HG02840 (cell line): ENCODE results near the gene KCNN3.
"Not testable (repeated sequence)": the region's sequence is repeated elsewhere in the genome, so short reads cannot be mapped to it uniquely, and the experiment has no call there.

ENCODE experiments used
- ATAC-seq: cut with Tn5 transposase; IDR thresholded peaks from one replicate; pipeline ENCODE4 v1.9.1; 2021; ENCODE audit warnings: mild to moderate bottlenecking, moderate library complexity, moderate number of reproducible peaks; ENCODE audit not compliant: unreplicated experiment, low FRiP score

Gene KCNN3

DNA sequence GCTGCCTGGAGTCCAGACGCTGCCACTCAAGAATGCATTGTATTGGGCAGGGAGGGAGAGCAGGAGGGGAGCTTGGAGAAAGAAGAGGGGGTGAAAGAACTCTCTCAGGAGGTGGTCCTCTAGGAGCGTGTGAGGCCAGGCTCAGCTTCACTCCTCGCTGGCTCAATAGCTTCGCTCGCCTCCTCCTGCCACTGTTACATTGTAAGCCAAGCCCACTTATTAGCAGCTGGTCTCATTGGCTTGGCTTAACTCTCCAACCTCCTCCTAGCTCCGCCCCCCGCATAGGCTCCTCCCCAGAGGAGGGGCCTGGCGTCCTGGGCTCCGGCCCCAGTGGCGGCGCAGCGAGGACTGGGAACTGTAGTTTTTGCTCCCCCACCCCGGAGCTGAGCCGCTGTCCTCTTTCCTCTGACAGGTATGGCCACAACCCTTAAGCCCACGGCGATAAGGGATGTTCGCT lies at the start of gene KCNN3:
Gene KCNN3, minus strand, starts transcription at position 167 of the 457 bp plus-strand sequence. CDS start 317 bp downstream, outside the sequence.
- peak; percentile 76 for ATAC-seq

DNA sequence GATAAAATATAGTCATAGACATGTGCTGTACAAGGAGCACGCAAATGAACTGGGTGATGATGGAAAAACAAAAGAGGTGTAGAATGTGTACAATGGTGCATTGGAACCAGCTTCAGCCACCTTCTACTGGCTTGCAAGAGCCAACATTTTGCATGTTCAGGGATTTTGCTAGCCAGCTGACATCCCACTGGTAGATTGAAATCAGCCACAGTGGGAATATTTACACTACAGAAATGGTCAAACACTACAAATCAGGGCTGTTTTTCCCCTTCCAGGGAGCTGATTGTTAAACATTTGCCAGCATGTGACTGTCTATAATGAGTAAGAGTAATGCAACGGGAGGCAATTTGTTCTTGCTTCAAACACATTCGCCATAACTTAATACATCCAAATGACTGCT lies 43.2 kb upstream of the KCNN3 start:
- no peak for ATAC-seq

DNA sequence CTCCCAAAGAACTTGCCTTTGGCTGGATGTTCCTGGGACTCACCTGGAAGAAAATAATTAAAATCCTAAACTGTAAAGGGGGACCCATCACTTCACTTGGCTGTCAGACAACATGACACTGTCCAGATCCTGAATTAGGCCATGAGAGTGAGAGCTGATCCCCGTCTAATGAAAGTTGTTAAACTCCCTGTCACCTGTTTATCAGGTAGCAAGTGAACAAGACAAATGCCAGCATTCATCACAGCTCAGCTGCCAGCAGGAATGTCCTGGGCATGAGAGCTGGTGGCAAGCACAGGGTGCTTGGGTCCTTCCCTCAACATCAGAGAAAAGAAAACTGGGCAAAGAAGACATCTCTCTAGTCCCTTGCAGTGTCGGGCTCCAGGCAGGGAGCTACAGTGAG lies 42.7 kb upstream of the KCNN3 start:
- no peak for ATAC-seq

DNA sequence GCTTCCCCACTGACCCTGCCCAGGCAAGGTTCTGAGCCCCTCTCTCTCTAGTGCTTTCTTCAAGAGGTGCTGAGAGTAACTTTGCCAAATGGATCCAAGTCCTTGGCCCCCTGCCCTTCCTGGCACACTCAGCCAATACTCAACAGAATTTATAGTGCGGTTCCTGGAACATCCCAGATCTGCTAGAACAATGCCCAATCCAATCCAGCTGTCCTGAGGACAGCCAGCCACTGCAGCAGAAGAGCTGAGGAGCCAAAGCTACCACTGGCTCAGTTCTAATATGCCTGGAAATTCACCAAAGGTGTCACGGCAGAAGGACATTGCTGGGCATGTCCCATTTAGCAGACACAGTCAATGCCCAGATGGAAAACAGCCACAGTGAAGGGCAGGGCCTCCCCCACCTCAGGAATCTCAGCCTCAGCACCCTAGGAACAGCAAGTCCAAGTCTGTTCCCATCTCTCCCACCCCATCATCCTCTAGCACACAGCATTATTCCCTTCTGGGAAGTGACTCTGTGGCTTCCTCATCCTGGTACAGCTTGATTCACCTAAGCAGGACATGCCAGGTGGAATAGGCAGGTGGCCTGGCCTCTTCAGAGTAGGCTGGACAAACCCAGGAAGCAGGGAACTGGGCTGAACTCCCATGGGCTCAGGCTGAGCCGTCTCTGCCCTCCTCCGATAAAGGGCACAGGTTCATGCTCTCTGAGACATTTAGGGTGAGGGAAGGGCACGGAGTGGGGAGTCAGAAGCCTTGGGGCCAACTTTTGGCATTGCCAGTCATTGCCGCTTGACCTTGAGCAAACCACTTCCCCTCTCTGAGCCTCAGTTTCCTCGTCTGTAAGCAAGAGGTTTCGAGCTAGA lies 41.8 kb upstream of the KCNN3 start:
- ATAC-seq, result no peak

DNA sequence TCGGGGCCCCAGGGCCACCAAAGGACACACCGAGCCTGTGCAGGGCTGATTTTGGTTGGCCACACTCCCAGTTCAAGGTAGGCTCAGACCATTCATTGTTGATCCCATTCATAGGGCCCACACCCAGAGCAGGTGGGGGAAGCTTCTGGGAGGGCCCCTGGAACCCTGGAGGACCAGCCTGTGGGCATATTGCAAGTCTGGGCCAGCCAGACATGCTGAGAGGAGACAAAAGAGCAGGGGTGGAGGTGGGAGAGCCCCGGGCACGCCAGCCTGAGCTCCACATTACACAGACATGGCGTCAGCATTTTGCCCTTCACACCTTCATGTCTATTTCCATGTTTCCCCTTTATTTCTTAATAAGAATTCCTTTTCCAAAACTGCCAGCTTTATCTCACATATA lies 40.8 kb upstream of the KCNN3 start:
- ATAC-seq, result no peak

DNA sequence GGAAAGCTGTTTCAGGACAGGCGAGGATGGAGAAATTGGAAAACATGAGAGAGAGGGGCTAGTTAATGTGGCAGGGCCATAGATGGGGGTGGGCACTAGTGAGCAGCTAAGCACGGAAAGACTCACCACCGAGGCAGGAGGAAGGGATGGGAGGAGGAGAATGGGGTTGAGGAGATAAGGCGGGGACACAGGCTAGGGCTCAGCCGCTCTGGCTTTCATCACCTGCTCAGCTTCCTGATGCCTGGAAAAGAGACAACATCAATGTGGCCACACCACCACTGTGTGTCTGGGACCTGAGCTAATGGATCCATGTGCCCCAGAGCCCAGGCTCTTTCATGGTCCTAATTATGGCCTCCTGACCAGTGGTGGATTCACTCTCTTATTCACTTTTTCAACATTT lies 38.9 kb upstream of the KCNN3 start:
- ATAC-seq, result no peak

DNA sequence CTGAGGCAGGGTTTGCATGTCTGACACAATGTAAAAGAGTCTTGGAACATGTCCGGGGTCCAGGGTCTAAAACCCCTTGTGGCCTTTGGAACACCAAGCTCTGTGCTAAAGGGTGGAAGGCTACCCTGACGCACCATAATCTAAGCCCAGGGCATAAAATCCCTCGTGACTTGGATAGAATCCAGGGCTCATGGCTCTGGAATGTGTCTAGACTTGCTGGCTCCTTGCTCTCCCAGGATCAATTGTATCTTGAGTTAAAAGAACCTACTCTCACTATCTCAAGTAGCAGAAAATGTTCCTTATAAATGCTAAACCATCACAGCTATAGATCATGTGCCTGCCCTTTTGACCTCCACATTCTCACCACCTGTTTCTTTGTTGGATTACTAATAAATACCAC lies 38.0 kb upstream of the KCNN3 start:
- not testable (repeated sequence) for ATAC-seq

DNA sequence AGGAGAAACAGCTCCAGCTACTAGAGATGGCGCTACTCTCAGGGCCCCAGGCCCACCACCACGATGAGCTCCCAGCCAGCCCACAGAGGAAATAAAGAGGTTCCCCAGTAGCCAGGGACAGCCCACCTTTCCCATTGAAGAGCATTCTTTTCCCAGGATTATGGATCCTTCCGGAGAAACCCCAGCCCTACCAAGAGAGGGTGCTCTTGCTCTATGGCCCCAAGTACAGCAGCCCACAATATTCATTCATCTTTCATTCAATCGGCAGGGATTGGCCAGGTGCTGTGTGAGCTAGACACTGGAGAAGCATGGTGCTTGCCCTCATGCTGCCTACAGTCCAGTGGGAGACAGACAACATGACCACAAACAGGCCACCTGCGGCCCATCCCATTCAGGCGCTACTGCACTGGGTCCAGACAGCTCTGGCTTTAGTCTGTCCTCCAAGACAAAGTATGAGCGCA lies 36.6 kb upstream of the KCNN3 start:
- ATAC-seq, result no peak

DNA sequence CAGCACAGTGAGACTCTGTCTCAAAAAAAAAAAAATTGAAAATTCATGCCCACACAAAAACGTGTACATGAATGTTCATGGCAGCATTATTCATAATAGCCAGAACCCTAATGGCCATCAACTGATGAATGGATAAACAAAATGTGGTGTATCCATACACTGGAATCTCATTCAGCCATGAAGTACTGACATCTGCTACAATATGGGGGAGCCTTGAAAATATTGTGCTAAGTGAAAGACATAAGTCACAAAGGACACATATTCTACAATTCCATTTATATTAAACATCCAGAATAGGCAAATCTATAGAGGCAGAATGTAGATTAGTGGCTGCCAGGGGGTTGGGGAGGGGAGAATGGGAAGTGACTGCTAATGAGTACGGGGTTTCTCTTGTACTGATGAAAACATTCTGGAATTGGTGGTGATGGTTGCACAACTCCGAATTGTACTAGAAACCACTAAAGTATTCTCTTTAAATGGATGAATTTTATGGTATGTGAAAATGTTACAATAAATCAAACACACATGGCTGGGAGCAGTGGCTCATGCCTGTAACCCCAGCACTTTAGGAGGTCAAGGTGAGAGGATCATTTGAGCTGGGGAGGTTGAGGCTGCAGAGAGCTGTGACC lies 33.0 kb upstream of the KCNN3 start:
- ATAC-seq, result no peak

DNA sequence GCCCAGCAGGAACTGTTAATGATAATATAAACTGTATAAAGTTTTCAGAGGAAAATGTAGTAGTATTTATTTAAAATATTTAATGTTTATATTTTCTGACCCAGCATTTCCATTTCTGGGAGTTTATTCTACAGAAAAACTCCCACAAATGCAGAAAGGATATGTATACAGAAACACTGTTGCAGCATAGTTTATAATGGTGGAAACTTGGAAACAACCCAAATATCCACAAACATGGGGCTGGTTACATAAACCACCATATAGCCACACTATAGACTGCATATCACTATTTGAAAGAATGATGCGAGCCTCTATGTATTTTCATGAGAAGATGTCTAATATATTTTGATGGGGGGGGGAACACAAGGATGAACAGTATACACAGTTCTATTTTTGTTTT lies 31.5 kb upstream of the KCNN3 start:
- no peak for ATAC-seq

DNA sequence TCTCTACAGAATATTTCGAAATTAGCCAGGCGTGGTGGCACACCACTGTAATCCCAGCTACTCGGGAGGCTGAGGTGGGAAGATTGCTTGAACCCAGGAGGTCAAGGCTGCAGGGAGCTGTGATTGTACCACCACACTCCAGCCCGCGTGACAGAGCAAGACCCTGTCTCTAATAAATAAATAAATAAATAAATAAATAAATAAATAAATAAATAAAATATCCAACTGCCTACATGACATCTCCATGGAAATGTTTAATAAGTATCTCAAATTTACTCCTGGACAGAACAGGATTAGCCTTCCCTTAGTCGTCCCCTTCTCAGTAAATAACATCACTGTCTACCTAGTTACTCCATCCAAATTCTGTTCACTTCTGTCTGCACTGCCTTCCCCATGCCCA lies 29.0 kb upstream of the KCNN3 start:
- ATAC-seq, result no peak

DNA sequence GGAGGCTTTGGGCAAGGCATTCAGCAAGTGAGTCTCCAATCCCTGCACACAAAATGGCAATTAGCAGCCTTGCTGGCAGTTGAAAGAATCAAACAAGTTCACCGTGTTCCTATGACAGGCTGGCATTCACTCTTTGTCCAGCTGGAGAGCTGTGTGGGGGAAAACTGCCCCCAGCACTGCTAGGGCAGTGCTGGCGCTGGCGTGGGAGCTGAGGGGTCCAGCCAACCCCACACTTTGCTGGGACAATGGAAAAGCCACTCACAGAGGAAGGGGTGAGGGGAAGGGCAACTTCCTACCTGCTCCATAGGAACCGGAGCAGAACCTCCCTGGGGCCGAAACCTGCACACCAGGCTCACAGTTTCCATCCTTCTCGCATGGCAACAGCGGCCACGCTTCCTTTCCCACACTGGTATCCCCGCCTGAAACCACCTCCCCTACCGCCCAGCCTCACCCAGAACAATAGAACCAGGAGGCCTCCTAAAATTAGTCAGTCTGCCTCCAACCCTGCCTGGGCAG lies 26.7 kb upstream of the KCNN3 start:
- no peak for ATAC-seq

DNA sequence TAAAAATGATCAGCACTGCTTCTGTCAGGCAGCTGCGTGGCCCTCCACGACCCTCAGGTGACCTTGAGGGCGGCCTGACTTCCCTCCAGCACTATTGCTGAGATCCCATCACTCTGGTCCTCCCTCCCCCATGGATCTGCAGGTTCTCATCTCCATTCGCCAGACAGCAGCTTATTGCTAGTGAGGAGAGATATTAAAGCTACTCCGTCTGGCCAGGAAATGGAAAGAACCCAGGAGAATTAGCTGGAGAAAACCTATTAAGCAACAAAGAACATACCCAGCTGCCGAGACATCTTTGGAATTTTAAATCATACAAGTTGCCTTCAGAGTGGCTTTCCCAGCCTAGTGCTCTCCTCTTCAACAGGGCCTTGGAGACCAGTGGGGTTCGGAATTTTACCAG lies 25.7 kb upstream of the KCNN3 start:
- no peak for ATAC-seq

DNA sequence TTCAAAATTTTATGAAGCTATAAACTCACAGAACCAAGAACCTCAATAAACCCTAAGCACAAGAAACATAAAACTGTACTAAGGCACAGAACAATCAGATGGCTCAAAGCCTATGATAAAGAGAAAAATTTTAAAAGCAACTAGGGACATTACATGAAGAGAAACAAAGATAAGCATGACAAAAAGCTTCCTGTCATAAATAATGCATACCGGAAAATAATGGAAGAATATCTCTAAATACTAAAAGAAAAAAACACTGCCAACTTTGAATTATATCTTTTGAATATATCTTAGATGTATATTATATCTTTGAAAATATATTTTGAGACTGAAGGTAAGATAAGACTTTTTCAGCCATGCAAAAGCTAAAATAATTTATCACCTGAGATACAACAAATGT lies 21.4 kb upstream of the KCNN3 start:
- ATAC-seq, result no peak

DNA sequence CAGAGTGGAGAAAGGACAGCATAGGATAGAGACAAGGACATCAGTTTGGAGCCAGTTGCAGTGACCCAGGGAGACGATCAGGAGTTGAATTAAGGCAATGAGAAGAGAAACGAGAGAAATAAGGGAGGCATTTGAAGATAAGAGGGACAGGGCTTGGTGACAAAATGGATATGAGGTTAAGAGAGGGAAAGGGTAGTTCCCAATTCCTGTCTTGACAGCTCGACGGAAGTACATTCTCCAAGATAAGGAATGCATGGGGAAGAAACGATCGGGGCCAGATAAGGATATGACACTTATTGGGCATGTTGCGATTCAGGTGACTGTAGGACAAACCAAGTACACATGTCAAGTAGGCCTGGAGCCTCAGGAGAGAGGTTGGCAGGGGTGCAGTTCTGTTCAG lies 18.7 kb upstream of the KCNN3 start:
- no peak for ATAC-seq

DNA sequence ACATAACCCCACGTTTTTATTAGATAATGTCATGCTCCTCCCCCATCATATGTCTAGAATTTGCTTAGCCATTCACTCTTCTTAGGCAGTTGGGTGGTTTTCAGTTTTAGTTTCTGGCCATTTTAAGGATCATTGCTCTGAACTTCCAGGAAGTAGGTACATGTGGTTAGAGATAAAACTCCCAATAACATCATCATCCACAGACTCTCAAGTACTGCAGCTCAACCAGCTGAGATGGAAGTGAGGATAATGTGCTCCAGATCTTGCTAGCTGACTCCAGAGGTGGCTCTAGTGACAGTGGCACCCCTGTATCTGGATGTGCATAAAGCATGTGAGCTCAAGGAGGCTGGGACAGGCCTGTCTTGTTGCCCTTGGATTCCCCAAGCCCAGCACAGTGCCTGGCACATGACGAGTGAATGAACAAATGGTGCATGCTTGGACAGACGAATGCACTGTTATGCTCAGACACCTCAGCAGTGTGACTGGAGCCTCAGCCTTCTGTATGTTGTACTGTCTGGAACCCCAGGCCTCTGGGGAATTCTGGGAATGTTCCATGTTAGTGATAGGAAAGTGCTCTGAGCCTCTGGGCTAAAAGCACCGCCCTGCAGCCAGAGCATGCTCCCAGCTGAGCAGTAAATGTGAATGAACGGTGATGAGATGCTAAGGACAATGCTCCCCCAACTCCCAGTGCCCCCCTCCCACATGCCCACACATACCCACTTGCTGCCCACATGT lies 16.4 kb upstream of the KCNN3 start:
- no peak for ATAC-seq

DNA sequence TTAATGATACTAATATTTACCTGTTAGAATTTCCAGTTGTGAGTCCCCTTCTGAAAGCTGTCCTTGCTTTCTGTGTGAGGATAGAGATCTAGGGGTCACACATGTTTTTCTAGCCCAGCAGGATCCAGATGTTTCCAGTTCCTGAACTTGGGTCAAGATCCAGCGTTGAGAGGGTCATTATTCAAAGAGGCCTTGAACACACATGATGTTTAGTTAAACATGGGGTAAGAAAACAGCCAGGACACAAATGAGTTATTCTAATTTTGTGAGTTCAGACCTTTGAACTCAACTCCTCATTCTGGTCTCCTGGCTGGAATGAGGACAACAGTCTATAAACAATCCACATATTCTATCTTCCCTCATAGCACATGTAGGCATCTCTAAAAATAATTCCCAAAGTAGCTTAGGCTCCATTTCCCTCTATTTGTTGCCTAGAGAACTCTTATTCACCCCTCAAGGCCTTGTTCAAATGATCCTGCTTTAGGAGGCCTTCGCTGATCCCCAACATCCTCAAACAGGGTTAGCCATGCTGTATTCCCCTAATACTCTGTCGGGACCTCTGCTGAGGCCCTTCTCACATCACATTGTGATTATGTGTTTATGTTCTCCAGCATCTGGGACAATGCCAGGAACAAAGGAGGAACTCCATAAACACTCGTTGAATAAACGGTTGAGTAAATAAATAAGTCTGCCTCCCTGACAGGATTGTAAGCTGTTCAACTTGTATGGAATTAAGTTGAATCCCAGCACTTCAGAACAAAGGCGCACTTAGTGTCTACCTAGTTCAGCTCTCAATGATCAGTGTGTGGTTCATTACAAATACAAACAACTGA lies 15.0 kb upstream of the KCNN3 start:
- ATAC-seq, result no peak

DNA sequence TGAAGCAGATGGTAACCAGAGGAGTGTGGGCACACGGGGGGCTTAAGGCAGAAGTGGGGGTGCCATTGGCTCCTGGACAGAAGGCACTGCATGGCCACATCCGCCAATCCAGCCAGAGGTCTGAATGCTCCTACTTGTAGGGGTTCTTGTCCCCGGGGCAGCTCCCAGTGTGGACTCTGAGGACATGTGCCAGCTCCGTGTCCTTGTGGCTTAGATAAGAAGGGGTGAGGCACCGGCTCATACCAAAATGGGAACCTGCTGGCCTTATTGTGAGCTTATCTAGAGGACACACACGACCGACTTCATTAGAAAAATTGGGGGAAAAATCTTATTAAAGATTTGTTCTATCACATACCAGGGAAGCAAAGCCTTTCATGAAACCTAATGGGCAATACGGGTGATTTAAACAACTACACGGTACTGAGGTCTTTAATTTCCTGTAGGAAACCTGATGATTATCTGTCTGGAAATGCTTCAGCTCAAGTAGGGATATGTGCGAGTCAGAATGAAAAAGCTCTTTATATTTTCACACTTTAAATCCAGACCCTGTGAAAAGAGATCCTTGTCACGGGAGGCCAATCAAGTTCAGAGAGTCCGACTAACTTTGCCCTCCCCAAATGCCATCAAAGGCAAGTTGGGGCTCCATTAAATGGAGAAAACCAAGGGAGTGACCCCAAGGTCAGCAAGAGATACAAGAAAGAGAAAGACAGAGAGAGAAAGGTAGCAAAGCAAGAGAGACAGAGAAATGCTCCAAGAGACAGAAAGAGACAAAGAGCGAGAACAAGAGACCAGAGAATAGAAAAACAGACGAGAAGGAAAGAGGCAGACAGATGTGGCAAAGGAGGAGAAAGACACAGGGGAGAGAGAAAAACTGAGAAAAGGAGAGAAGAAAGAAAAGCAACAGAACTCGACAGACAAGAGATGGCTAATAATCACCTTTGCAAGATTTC lies 14.1 kb upstream of the KCNN3 start:
- no peak for ATAC-seq
